ENCODE measurements around the gene HLA-DOA. TPM values are rescaled to one million over a fixed set of nuclear protein-coding genes. Genes with fewer than 3 reads are reported as not detected.

HLA-DOA gene
- 1 to 10 TPM; 4.5 to 5.7 (median 5.0) TPM for polyA plus RNA-seq (ENCODE audit: insufficient read length in 4 of 4)

GRCh38 chr6:33008944-33009861 is at the start of gene HLA-DOA:
Gene HLA-DOA, minus strand, starts transcription at chr6:33009591.
- DNase-seq (ENCODE audit: low read depth in 4 of 4, low spot score in 3 of 4): no peak

GRCh38 chr6:33057222-33058150 is 48.1 kb upstream of the HLA-DOA start:
- no peak for DNase-seq (ENCODE audit: low read depth in 4 of 4, low spot score in 3 of 4)

DNA sequence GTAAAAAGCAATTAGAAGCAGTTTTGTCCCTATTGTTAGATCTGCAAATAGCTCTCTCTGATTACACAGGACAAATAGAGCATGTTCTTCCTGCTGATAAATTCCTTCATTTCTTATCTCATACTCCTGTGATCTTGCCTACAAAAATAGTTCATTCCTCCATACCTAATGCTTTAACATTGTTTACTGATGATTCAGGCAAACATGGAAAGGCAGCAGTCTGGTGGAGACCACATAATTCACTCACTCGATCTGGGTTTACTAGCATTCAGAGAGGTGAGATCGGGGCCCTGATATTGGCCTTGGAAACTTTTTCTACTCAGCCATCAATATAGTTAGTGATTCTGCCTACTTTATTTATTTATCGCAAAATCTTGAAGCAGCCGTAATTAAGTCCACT is 43.8 kb upstream of the HLA-DOA start:
- DNase-seq (ENCODE audit: low read depth in 4 of 4, low spot score in 3 of 4): no peak

DNA sequence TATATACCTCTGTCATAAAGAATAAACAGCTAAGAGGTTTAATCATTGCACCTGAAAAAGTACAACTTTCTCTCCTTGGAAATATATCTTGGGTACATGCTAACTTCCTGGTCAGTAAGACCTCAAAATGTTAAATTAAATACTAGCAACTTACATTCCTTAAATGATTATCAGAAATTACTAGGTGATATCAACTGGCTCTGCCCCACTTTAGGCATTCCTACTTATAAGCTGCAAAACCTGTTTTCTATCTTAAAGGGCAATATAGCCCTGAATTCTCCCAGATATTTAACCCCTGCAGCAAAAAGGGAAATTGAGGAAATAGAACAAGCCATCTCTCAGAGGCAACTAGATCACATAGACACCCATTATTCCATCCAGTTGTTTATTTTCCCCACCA is 43.2 kb upstream of the HLA-DOA start:
- DNase-seq (ENCODE audit: low read depth in 4 of 4, low spot score in 3 of 4): no peak

DNA sequence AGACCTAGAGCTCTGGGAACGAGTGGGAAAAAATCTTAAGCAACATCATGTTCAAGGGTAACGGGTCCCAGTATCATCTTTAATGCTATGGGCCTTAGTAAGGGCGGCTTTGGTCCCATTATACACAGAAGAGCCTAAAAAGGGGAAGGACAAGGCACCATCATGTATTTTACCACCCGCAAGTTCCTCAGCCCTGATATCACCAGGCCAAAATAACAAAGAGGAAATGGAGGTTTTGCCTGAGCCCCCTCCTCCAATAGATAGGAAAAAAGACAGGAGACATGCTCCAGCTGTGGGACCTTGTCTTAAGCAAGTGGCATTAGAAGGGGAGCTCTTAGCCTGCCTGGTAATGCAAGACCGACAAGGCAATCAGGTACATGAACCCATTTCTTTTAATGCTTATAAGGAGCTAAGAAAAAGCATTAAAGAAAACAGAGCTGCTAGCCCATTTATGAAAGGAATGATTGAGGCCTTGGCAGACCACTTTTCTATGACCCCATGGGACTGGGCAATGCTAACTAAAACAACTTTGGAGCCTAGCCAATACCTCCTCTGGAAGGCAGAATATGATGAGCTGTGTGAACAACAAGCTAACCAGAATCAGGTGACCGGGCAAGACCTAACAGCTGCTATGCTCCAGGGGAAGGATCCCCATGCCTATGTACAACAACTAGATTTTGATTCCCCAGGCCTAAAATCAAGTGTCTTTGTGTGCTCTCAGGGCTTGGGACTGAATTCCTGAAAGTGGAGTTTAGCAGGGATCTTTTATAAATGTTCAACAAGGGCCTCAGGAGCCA is 40.8 kb upstream of the HLA-DOA start:
- no peak for DNase-seq (ENCODE audit: low read depth in 4 of 4, low spot score in 3 of 4)

- no peak for DNase-seq (ENCODE audit: low read depth in 4 of 4, low spot score in 3 of 4)
Measured at GRCh38 chr6:33049323-33050013, 40.1 kb upstream of the HLA-DOA start.

DNA sequence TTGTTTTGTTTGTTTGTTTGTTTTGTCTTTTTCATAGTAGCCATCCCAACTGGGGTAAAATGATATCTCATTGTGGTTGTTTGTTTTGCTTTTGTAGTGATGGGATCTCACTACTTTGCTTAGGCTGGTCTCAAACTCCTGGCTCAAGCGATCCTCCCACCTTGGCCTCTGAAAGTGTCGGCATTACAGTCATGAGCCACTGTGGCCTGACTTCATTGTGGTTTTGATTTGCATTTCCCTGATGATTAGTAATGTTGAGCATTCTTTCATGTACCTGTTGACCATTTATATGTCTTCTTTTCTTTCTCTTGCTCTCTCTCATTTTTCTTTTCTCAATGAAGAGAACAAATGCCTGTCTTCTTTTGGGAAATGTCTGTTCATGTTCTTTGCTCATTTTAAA is 30.8 kb upstream of the HLA-DOA start:
- DNase-seq (ENCODE audit: low read depth in 4 of 4, low spot score in 3 of 4): no peak

DNA sequence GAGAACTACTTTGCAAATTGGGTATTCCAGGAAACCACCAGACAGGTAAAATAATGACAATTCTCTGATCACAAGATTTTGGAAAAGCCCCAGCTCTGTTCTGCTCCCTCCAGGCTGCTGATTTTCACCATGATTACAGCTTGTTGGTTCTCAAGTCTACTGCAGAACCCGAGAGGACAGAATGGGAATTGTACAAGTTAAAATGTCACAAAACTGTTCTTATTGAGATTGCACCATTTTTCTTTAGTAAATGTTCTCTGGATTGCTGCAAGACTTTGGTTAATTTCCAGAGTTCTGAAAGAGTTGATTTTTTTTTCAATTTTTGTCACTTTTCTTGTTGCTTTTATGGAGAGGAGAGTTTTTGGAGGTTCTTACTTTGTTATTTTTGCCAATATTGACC is 27.1 kb upstream of the HLA-DOA start:
- no peak for DNase-seq (ENCODE audit: low read depth in 4 of 4, low spot score in 3 of 4)

GRCh38 chr6:33034554-33034953 is 25.2 kb upstream of the HLA-DOA start:
- no peak for DNase-seq (ENCODE audit: low read depth in 4 of 4, low spot score in 3 of 4)

DNA sequence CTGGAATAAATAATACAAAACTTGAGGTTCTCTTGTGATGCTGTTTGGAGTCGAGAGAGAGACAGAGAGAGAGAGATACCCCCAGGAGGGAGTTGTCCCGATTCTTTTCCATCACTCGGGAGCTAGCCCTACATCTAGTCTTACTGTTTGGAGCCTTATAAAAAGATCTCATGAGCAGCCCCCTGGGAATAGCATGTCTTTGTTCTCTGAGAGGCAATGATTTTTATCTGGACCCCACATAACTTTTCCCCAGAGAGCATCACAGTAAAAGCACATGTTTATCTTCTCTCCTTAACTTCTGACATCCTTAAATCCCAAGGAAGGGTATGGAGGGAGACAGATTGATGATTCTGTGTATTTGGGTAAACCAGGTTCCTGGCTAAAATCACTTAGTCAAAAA is 20.9 kb upstream of the HLA-DOA start:
- no peak for DNase-seq (ENCODE audit: low read depth in 4 of 4, low spot score in 3 of 4)

- DNase-seq (ENCODE audit: low read depth in 4 of 4, low spot score in 3 of 4): no peak
Measured at GRCh38 chr6:33029328-33030184, 20.2 kb upstream of the HLA-DOA start.

- DNase-seq (ENCODE audit: low read depth in 4 of 4, low spot score in 3 of 4): no peak
Measured at GRCh38 chr6:33028220-33028849, 18.9 kb upstream of the HLA-DOA start.

- no peak for DNase-seq (ENCODE audit: low read depth in 4 of 4, low spot score in 3 of 4)
Measured at GRCh38 chr6:33024521-33024920, 15.1 kb upstream of the HLA-DOA start.

DNA sequence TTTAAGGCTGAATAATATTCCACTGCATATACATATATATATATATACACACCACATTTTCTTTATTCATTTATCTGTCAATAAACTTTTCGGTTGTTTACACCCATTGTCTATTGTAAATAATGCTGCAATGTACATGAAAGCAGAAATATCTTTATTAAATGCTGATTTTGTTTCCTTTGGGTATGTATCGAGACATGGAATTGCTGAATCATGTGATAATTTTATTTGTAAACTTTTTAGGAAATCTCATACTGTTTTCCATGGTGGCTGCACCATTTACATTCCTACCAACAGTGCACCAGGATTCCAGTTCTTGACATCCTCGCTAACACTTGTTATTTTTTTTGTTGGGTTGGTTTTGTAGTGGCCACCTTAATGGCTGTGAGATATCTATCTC is 14.1 kb upstream of the HLA-DOA start:
- no peak for DNase-seq (ENCODE audit: low read depth in 4 of 4, low spot score in 3 of 4)

DNA sequence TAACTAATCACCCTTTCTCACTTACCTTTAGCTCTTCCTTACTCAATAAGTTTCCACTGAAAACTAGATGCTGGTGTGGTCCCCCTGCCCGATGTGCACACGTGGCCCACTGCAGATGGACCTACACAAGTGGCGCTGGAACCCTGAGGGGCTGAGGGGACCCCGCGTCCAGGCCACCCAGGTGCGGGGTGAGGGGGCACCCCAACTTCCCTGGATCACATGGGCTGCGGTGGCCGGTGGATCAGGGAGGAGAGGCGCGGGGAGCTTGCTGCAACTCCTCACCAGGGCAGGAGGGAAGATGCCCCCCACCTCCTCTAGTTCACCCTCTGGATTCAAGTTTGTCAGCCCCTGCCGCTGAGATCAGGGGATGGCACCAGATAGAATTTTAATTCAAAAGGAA is 12.5 kb upstream of the HLA-DOA start:
- no peak for DNase-seq (ENCODE audit: low read depth in 4 of 4, low spot score in 3 of 4)

GRCh38 chr6:33019372-33019771 is 10.0 kb upstream of the HLA-DOA start:
- no peak for DNase-seq (ENCODE audit: low read depth in 4 of 4, low spot score in 3 of 4)

GRCh38 chr6:33018904-33019303 is 9.5 kb upstream of the HLA-DOA start:
- DNase-seq (ENCODE audit: low read depth in 4 of 4, low spot score in 3 of 4): no peak

GRCh38 chr6:33018418-33018817 is 9.0 kb upstream of the HLA-DOA start:
- DNase-seq (ENCODE audit: low read depth in 4 of 4, low spot score in 3 of 4): no peak
